Measurements from ENCODE around the gene HERC4. TPM values are rescaled to one million over a fixed set of nuclear protein-coding genes. Genes with fewer than 3 reads are reported as not detected.
"Not testable (repeated sequence)": the region's sequence is repeated elsewhere in the genome, so short reads cannot be mapped to it uniquely, and the experiment has no call there.

Gene HERC4
- total RNA-seq, 1 experiment from 2014 or later, result 29.2 TPM

- DNase-seq (ENCODE audit: low read depth), result not testable (repeated sequence)
These were observed 109.0 kb downstream of the HERC4 start for GRCh38 chr10:67966035-67966434.

GRCh38 chr10:67965456-67965855, 109.6 kb downstream of the HERC4 start:
- DNase-seq (ENCODE audit: low read depth), result no peak

- DNase-seq (ENCODE audit: low read depth), result no peak
These were observed 115.1 kb downstream of the HERC4 start for GRCh38 chr10:67959839-67960476.

GRCh38 chr10:67955614-67956013, 119.5 kb downstream of the HERC4 start:
- DNase-seq (ENCODE audit: low read depth), result no peak

- no peak for DNase-seq (ENCODE audit: low read depth)
These were observed 131.2 kb downstream of the HERC4 start for GRCh38 chr10:67943917-67944316.

- no peak for DNase-seq (ENCODE audit: low read depth)
These were observed 138.7 kb downstream of the HERC4 start for GRCh38 chr10:67936416-67936815.

GRCh38 chr10:67935223-67935622, 139.9 kb downstream of the HERC4 start:
- DNase-seq (ENCODE audit: low read depth), result no peak

- DNase-seq (ENCODE audit: low read depth), result no peak
These were observed 140.7 kb downstream of the HERC4 start for GRCh38 chr10:67934336-67934735.

GRCh38 chr10:67933199-67933598, 141.9 kb downstream of the HERC4 start:
- no peak for DNase-seq (ENCODE audit: low read depth)

GRCh38 chr10:67926951-67927350, 148.1 kb downstream of the HERC4 start:
- DNase-seq (ENCODE audit: low read depth), result no peak

GRCh38 chr10:67925449-67926005, 149.6 kb downstream of the HERC4 start:
- DNase-seq (ENCODE audit: low read depth), result no peak

GRCh38 chr10:67924136-67924535, 150.9 kb downstream of the HERC4 start:
- DNase-seq (ENCODE audit: low read depth), result no peak

GRCh38 chr10:67923551-67923950, 151.5 kb downstream of the HERC4 start:
- DNase-seq (ENCODE audit: low read depth), result no peak

GRCh38 chr10:67921065-67921464, 154.0 kb downstream of the HERC4 start:
- DNase-seq (ENCODE audit: low read depth), result no peak

- no peak for DNase-seq (ENCODE audit: low read depth)
These were observed 157.4 kb downstream of the HERC4 start for GRCh38 chr10:67917679-67918078.

GRCh38 chr10:67917169-67917568, 157.9 kb downstream of the HERC4 start:
- DNase-seq (ENCODE audit: low read depth), result no peak

GRCh38 chr10:67914777-67915340, 160.2 kb downstream of the HERC4 start:
- no peak for DNase-seq (ENCODE audit: low read depth)

- no peak for DNase-seq (ENCODE audit: low read depth)
These were observed 162.6 kb downstream of the HERC4 start for GRCh38 chr10:67912331-67912946.

GRCh38 chr10:67903581-67903980, 171.5 kb downstream of the HERC4 start:
- DNase-seq (ENCODE audit: low read depth), result no peak

GRCh38 chr10:67893637-67894036, 181.4 kb downstream of the HERC4 start:
- no peak for DNase-seq (ENCODE audit: low read depth)

GRCh38 chr10:67884842-67885670, 190.0 kb downstream of the HERC4 start:
- DNase-seq (ENCODE audit: low read depth), result peak; percentile 78

- DNase-seq (ENCODE audit: low read depth), result peak; percentile 94
These were observed 190.7 kb downstream of the HERC4 start, which contains the start of gene SIRT1 for GRCh38 chr10:67884313-67884841. Gene SIRT1, plus strand, starts transcription at chr10:67884656. Its CDS starts 66 bp downstream, at chr10:67884722.
